Measurements from ENCODE around the gene CTAG2. TPM values are rescaled to one million over a fixed set of nuclear protein-coding genes. Genes with fewer than 3 reads are reported as not detected.

CTAG2 gene
- polyA plus RNA-seq, 2 donors: 2.8 TPM; not detected in 1

DNA sequence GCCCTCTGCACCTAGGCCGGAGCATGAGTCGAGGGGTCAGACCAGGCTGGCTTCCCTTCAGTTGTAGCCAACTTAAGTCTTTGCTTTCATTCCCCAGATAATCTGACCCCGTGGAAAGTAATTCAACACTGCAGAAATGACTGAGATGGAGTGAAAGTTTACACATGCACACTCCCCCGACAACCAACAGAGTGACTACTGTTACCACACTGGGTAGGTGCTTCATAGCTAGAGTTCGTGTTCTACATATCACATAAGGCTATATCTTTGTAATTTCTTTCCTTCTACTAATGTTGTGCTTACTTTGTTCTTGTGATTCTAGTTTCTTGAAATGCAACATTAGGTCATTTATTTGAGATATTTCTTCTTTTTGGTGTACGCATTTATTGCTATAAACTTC, 7.2 kb upstream of the CTAG2 start:
- peaks cover 0 to 2% of the 10 kb centered on the region in 2 donors for H3K9me3 ChIP-seq (ENCODE audit: control insufficient read depth in 2 of 2, insufficient read depth in 1 of 2, low read depth in 1 of 2, low read length in 1 of 2)
- H3K27me3 ChIP-seq (ENCODE audit: control insufficient read depth in 1 of 2, insufficient read depth in 2 of 2, low read length in 2 of 2): no peaks in the 10 kb centered on the region
- no peaks in the 10 kb centered on the region for H3K36me3 ChIP-seq (ENCODE audit: control insufficient read depth in 2 of 2, insufficient read depth in 2 of 2, low read length in 1 of 2)
- H3K4me1 ChIP-seq (ENCODE audit: control insufficient read depth in 2 of 2, insufficient read depth in 2 of 2, low read length in 1 of 2): no peaks in the 10 kb centered on the region
- H3K4me3 ChIP-seq (ENCODE audit: low read depth in 1 of 2, low read length in 2 of 2): no peak overlapping the region
- WGBS, 2 donors: 78 to 80% methylated on average over 6 of the region's 6 CpGs
- H3K27ac ChIP-seq (ENCODE audit: low read depth in 2 of 2, low read length in 1 of 2): no peak overlapping the region

DNA sequence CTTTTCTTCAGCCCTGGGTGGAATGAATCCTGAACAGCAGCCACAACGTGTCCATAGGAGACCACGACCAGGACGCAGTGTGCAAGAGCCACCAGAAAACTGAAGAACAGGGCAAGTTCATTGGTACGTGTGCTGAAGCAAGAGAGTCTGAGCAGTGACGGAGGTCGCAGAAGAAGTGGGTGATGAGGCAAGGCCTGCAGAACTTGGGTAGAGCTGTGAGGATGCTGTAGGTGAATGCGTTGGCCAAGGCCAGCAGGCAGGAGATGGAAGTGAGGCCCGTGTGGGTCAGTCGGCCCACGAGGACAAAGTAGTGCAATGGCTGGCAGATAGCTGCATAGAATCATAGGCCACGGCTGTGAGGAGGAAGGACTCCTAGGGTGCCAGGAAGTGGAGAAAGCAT, 5.6 kb upstream of the CTAG2 start:
- Histone ChIP-seq H3K36me3 (ENCODE audit: control insufficient read depth in 2 of 2, insufficient read depth in 2 of 2, low read length in 1 of 2) (no peaks in the 10 kb centered on the region), H3K27ac (ENCODE audit: low read depth in 2 of 2, low read length in 1 of 2) (no peak overlapping the region), H3K4me1 (ENCODE audit: control insufficient read depth in 2 of 2, insufficient read depth in 2 of 2, low read length in 1 of 2) (no peaks in the 10 kb centered on the region), H3K27me3 (ENCODE audit: control insufficient read depth in 1 of 2, insufficient read depth in 2 of 2, low read length in 2 of 2) (no peaks in the 10 kb centered on the region), H3K4me3 (ENCODE audit: low read depth in 1 of 2, low read length in 2 of 2) (no peak overlapping the region), H3K9me3 (ENCODE audit: control insufficient read depth in 2 of 2, insufficient read depth in 1 of 2, low read depth in 1 of 2, low read length in 1 of 2) (peaks cover 0 to 2% of the 10 kb centered on the region in 2 donors)
- 91 to 94% methylated on average over 11 of the region's 11 CpGs for WGBS, 2 donors

DNA sequence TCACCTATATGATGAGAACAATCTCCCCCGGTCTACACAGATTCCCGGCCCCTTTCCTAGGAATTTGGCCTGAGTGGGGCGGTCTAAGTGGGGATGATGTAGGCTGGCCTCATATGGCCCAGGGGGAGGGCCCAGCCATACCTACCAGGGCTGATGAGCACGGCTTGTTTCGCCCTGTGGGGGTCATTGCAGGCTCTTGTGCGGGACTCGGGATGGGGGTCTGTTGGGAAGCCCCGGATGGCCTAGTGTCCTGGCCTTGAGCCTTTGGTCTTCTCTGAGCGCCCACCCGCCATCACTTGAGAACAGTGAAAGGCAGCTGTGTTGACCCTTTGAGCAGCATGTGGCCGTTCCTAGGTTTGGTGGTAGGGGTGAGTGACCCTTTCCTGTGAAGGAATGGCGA, 4.8 kb upstream of the CTAG2 start:
- Histone ChIP-seq H3K9me3 (ENCODE audit: control insufficient read depth in 2 of 2, insufficient read depth in 1 of 2, low read depth in 1 of 2, low read length in 1 of 2) (peaks cover 0 to 2% of the 10 kb centered on the region in 2 donors), H3K27me3 (ENCODE audit: control insufficient read depth in 1 of 2, insufficient read depth in 2 of 2, low read length in 2 of 2) (no peaks in the 10 kb centered on the region), H3K27ac (ENCODE audit: low read depth in 2 of 2, low read length in 1 of 2) (no peak overlapping the region), H3K4me3 (ENCODE audit: low read depth in 1 of 2, low read length in 2 of 2) (no peak overlapping the region), H3K4me1 (ENCODE audit: control insufficient read depth in 2 of 2, insufficient read depth in 2 of 2, low read length in 1 of 2) (no peaks in the 10 kb centered on the region), H3K36me3 (ENCODE audit: control insufficient read depth in 2 of 2, insufficient read depth in 2 of 2, low read length in 1 of 2) (no peaks in the 10 kb centered on the region)
- 91 to 95% methylated on average over 12 of the region's 12 CpGs for WGBS, 2 donors

DNA sequence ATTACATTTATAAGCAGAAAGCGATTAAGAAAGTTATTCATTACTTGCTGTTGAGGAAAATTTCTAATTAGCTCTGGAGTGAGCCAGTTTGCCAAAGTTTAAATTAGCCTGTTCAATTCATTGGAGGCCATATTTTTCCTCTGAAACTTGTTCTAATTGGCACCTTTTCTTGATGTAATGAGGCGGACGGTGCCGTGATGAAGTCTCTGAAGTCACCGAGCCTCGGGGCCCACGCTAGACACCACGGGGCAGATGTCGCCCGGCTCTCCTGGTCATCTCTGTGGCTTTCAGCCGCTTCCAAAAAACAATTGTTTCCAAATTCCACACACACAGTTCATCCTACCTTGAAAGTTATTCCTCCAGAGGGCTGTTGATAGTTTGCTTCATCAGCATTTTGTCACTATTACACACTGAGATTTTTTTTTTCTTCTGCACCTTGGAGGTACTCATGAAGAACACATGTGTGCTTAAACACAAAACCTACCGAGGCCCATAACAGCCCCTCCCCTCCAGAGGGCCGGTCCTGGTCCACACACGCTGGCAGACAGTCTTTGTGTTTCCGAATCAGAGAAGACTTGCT, 3.9 kb upstream of the CTAG2 start:
- Histone ChIP-seq H3K36me3 (ENCODE audit: control insufficient read depth in 2 of 2, insufficient read depth in 2 of 2, low read length in 1 of 2) (no peaks in the 10 kb centered on the region), H3K9me3 (ENCODE audit: control insufficient read depth in 2 of 2, insufficient read depth in 1 of 2, low read depth in 1 of 2, low read length in 1 of 2) (peaks cover 0 to 2% of the 10 kb centered on the region in 2 donors), H3K4me1 (ENCODE audit: control insufficient read depth in 2 of 2, insufficient read depth in 2 of 2, low read length in 1 of 2) (no peaks in the 10 kb centered on the region), H3K27me3 (ENCODE audit: control insufficient read depth in 1 of 2, insufficient read depth in 2 of 2, low read length in 2 of 2) (no peaks in the 10 kb centered on the region), H3K27ac (ENCODE audit: low read depth in 2 of 2, low read length in 1 of 2) (no peak overlapping the region), H3K4me3 (ENCODE audit: low read depth in 1 of 2, low read length in 2 of 2) (no peak overlapping the region)
- WGBS, 2 donors: 91 to 92% methylated on average over 15 of the region's 15 CpGs

DNA sequence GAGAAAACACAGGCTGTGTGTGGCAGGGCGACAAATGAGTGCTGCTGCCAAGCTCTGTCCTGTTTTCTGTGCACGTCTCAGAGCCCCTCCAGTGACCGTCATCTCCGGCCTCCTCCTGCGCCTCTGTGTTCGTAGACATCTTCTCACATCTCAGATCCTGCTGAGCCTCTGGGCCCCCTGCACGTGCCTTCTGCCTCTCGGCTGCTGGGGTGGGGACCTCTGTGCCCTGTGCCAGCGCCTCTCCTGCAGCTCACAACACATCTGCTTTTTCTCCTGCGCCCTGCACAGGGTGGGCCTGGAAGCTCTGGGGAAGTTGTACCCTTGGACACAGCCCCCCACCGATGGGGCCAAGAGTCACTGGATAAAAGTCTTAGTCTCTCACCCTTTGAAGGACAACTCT, 2.4 kb upstream of the CTAG2 start:
- no peak overlapping the region for H3K4me3 ChIP-seq (ENCODE audit: low read depth in 1 of 2, low read length in 2 of 2)
- H3K27me3 ChIP-seq (ENCODE audit: control insufficient read depth in 1 of 2, insufficient read depth in 2 of 2, low read length in 2 of 2): peaks cover 0 to 2% of the 10 kb centered on the region in 2 donors
- peaks cover 0 to 2% of the 10 kb centered on the region in 2 donors for H3K9me3 ChIP-seq (ENCODE audit: control insufficient read depth in 2 of 2, insufficient read depth in 1 of 2, low read depth in 1 of 2, low read length in 1 of 2)
- 77 to 84% methylated on average over 11 of the region's 11 CpGs for WGBS, 2 donors
- H3K4me1 ChIP-seq (ENCODE audit: control insufficient read depth in 2 of 2, insufficient read depth in 2 of 2, low read length in 1 of 2): no peaks in the 10 kb centered on the region
- H3K27ac ChIP-seq (ENCODE audit: low read depth in 2 of 2, low read length in 1 of 2): no peak overlapping the region
- no peaks in the 10 kb centered on the region for H3K36me3 ChIP-seq (ENCODE audit: control insufficient read depth in 2 of 2, insufficient read depth in 2 of 2, low read length in 1 of 2)

DNA sequence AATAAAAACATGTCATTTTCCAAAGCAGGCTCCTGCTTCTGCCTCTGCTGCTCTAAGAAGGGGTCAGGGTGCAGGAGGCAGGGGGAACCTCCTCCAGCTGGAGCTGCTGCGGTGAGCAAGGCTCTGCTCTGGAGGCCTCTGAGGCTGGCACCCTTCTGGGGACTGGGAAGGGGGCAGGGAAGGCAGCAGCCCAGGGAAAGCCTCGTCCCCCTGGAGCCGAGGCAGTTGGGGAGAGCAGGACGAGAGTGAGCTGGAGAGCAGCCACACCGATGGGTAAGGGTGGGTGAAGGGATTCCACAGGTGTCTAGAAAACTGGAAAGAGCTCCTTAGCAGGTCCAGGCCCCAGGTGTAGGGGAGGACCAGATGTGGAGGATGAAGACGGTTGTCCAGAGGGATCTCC, 2.0 kb upstream of the CTAG2 start:
- Histone ChIP-seq H3K27me3 (ENCODE audit: control insufficient read depth in 1 of 2, insufficient read depth in 2 of 2, low read length in 2 of 2) (peaks cover 0 to 2% of the 10 kb centered on the region in 2 donors), H3K27ac (ENCODE audit: low read depth in 2 of 2, low read length in 1 of 2) (no peak overlapping the region), H3K9me3 (ENCODE audit: control insufficient read depth in 2 of 2, insufficient read depth in 1 of 2, low read depth in 1 of 2, low read length in 1 of 2) (peaks cover 0 to 2% of the 10 kb centered on the region in 2 donors), H3K4me1 (ENCODE audit: control insufficient read depth in 2 of 2, insufficient read depth in 2 of 2, low read length in 1 of 2) (no peaks in the 10 kb centered on the region), H3K36me3 (ENCODE audit: control insufficient read depth in 2 of 2, insufficient read depth in 2 of 2, low read length in 1 of 2) (no peaks in the 10 kb centered on the region), H3K4me3 (ENCODE audit: low read depth in 1 of 2, low read length in 2 of 2) (no peak overlapping the region)
- WGBS, 2 donors: 71 to 79% methylated on average over 6 of the region's 6 CpGs

DNA sequence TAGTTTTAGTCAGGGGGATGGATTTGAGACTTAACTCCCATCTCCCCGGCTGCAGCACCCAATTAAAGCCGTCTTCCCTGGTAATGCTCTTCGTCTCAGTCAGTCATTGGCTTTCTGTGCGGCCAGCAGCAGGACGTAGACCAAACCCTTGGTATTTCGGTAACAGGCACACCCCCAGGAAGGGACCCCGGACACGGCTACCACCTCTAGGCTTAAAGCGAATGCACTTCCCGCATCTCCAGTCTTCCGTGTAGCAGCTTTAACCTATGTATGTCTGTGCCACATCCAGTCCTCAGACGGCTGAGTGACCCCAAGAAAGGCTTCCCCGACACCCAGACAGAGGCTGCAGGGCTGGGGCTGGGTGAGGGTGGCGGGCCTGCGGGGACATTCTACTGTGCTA, 1.5 kb upstream of the CTAG2 start:
- 87 to 93% methylated on average over 15 of the region's 15 CpGs for WGBS, 2 donors
- H3K27ac ChIP-seq (ENCODE audit: low read depth in 2 of 2, low read length in 1 of 2): no peak overlapping the region
- H3K4me3 ChIP-seq (ENCODE audit: low read depth in 1 of 2, low read length in 2 of 2): no peak overlapping the region
- peaks cover 0 to 2% of the 10 kb centered on the region in 2 donors for H3K9me3 ChIP-seq (ENCODE audit: control insufficient read depth in 2 of 2, insufficient read depth in 1 of 2, low read depth in 1 of 2, low read length in 1 of 2)
- no peaks in the 10 kb centered on the region for H3K36me3 ChIP-seq (ENCODE audit: control insufficient read depth in 2 of 2, insufficient read depth in 2 of 2, low read length in 1 of 2)
- peaks cover 0 to 2% of the 10 kb centered on the region in 2 donors for H3K27me3 ChIP-seq (ENCODE audit: control insufficient read depth in 1 of 2, insufficient read depth in 2 of 2, low read length in 2 of 2)
- no peaks in the 10 kb centered on the region for H3K4me1 ChIP-seq (ENCODE audit: control insufficient read depth in 2 of 2, insufficient read depth in 2 of 2, low read length in 1 of 2)

DNA sequence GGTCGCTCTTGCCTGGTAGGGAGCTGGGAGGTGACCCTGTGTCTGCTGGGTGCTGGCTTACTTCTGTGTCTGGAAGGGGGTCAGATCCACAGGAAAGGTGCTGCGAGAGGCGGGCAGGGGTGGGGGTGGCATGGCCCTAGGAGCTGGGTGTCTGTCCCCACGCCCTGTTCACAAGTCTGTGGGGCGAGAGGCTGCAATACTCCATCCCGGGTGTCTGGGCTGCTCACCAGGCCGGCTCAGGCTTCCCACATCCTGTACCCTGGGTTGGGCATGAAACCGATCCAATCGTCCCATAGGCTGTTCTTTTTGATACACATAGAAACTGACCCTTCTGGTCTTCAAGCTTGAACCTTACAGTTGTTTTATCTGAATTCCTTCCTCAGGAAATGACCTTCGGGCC, 993 bp upstream of the CTAG2 start:
- Histone ChIP-seq H3K27me3 (ENCODE audit: control insufficient read depth in 1 of 2, insufficient read depth in 2 of 2, low read length in 2 of 2) (peaks cover 0 to 2% of the 10 kb centered on the region in 2 donors), H3K27ac (ENCODE audit: low read depth in 2 of 2, low read length in 1 of 2) (no peak overlapping the region), H3K4me1 (ENCODE audit: control insufficient read depth in 2 of 2, insufficient read depth in 2 of 2, low read length in 1 of 2) (no peaks in the 10 kb centered on the region), H3K9me3 (ENCODE audit: control insufficient read depth in 2 of 2, insufficient read depth in 1 of 2, low read depth in 1 of 2, low read length in 1 of 2) (peaks cover 0 to 2% of the 10 kb centered on the region in 2 donors), H3K4me3 (ENCODE audit: low read depth in 1 of 2, low read length in 2 of 2) (no peak overlapping the region), H3K36me3 (ENCODE audit: control insufficient read depth in 2 of 2, insufficient read depth in 2 of 2, low read length in 1 of 2) (no peaks in the 10 kb centered on the region)
- WGBS, 2 donors: 80 to 88% methylated on average over 9 to 10 of the region's 10 CpGs

DNA sequence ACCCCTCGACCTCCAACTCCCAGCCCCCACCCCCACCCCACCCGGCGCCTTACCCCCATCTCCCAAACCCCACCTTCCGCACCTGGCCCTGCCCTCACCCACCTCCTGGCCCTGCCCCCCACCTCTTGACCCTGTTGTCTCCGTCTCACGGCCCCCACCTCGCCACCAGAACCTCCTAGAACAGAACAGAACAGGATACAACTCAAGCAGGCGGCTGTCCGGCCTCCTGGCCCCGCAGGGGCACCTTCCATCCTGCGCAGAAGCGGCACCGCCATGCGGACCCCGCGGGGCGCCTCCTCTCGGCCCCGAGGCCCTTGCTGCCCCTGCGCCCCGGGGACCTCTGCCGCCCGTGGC, 354 bp downstream of the CTAG2 start:
- Histone ChIP-seq H3K27ac (ENCODE audit: low read depth in 2 of 2, low read length in 1 of 2) (no peak overlapping the region), H3K4me1 (ENCODE audit: control insufficient read depth in 2 of 2, insufficient read depth in 2 of 2, low read length in 1 of 2) (no peaks in the 10 kb centered on the region), H3K27me3 (ENCODE audit: control insufficient read depth in 1 of 2, insufficient read depth in 2 of 2, low read length in 2 of 2) (peaks cover 0 to 2% of the 10 kb centered on the region in 2 donors), H3K4me3 (ENCODE audit: low read depth in 1 of 2, low read length in 2 of 2) (no peak overlapping the region), H3K36me3 (ENCODE audit: control insufficient read depth in 2 of 2, insufficient read depth in 2 of 2, low read length in 1 of 2) (no peaks in the 10 kb centered on the region), H3K9me3 (ENCODE audit: control insufficient read depth in 2 of 2, insufficient read depth in 1 of 2, low read depth in 1 of 2, low read length in 1 of 2) (peaks cover 0 to 2% of the 10 kb centered on the region in 2 donors)
- 93 to 96% methylated on average over 20 to 22 of the region's 23 CpGs for WGBS, 2 donors

DNA sequence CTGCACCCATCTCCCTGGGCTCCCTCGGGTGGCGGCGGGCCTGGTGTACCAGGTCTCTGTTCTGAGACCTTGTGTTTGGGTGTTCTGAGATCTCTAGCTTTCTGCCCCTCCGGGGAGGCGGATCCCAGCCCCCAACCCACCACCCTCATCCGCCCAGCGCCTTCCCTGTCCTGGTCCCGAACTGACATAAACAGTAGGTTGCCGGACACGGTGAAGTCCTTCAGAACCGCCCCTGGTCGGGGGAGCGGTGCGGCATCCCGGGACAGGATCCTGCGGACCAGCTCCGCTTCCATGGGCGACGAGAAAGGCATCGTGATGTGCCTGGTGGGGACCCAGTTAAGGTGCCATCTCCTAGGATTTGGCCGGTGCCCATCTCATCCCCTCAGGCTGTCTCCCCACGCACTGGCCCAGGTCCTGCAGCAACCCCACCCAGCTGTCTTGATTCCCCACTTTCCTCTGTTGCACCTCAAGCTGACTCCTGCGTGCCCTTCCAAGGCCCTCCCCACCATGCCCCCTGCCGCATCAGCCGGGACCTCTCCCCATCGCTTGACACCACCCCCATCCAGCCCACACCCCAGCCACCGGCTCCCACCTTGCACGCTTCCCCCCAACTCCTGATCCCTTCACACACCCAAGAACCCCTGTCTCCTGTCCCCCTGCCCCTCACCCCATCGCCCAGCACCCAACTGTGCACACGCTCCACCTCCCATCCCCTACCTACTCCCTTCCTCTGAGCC, 900 bp downstream of the CTAG2 start:
- H3K9me3 ChIP-seq (ENCODE audit: control insufficient read depth in 2 of 2, insufficient read depth in 1 of 2, low read depth in 1 of 2, low read length in 1 of 2): peaks cover 0 to 2% of the 10 kb centered on the region in 2 donors

More for the DNA sequence above, 900 bp downstream of the CTAG2 start:
- Histone ChIP-seq H3K27me3 (ENCODE audit: control insufficient read depth in 1 of 2, insufficient read depth in 2 of 2, low read length in 2 of 2) (peaks cover 0 to 2% of the 10 kb centered on the region in 2 donors), H3K27ac (ENCODE audit: low read depth in 2 of 2, low read length in 1 of 2) (no peak overlapping the region), H3K4me1 (ENCODE audit: control insufficient read depth in 2 of 2, insufficient read depth in 2 of 2, low read length in 1 of 2) (no peaks in the 10 kb centered on the region), H3K36me3 (ENCODE audit: control insufficient read depth in 2 of 2, insufficient read depth in 2 of 2, low read length in 1 of 2) (no peaks in the 10 kb centered on the region), H3K4me3 (ENCODE audit: low read depth in 1 of 2, low read length in 2 of 2) (no peak overlapping the region)
- 91% methylated on average over 26 to 30 of the region's 30 CpGs for WGBS, 2 donors

All from esophagus (tissue), 2 donors.